Omental fat pad (tissue), 4 donors: Measurements from ENCODE around the gene OCRL. TPM values are rescaled to one million over a fixed set of nuclear protein-coding genes. Genes with fewer than 3 reads are reported as not detected.
A peak's percentile ranks its signal among the peaks of the same experiment; 100 is the strongest.

ENCODE experiments used
- ATAC-seq: fragments of 150-250 bp; one replicate; pipeline ENCODE4 v1.9.1; 2016; ENCODE audit warnings: mild to moderate bottlenecking, moderate library complexity; ENCODE audit not compliant: low FRiP score
- DNase-seq: peaks from one replicate; pipeline ENCODE4 v3.0.0-alpha.2; 2019; ENCODE audit warnings: low spot score
- CTCF ChIP-seq, 3 donors: fragments of 450-650 bp; IDR thresholded peaks; one replicate each; pipeline ENCODE4 v1.5.1; 2016 to 2017; ENCODE audit warnings: antibody characterized with exemption in 3 of 3, mild to moderate bottlenecking in 3 of 3, moderate library complexity in 2 of 3
- total RNA-seq, 4 donors: library from RNA; depleted of rRNA; stranded (reverse); fragments of >200 nt; gene quantifications; one replicate each; pipeline ENCODE4 v1.1.0, GENCODE V29; 2016

OCRL gene
- total RNA-seq, 4 donors from 2014 or later = 12.7 to 21.8 (median 17.8) TPM

GRCh38 chrX:129626026-129626425, 86.0 kb downstream of the OCRL start:
- ATAC-seq (no peak), DNase-seq (no peak)
- no peak for TF ChIP-seq CTCF (IDR thresholded peaks at IDR 0.05)

- no peak for TF ChIP-seq CTCF (IDR thresholded peaks at IDR 0.05)
- DNase-seq (no peak), ATAC-seq (no peak)
These were observed 89.8 kb downstream of the OCRL start for GRCh38 chrX:129629837-129630236.

- DNase-seq = no peak
- ATAC-seq = no peak
- TF ChIP-seq CTCF (IDR thresholded peaks at IDR 0.05) = no peak
These were observed 91.8 kb downstream of the OCRL start for GRCh38 chrX:129631849-129632248.

- ATAC-seq (no peak), DNase-seq (no peak)
- no peak for TF ChIP-seq CTCF (IDR thresholded peaks at IDR 0.05)
These were observed 92.4 kb downstream of the OCRL start for GRCh38 chrX:129632443-129632842.

- ATAC-seq (no peak), DNase-seq (no peak)
- TF ChIP-seq CTCF (IDR thresholded peaks at IDR 0.05) = no peak
These were observed 94.5 kb downstream of the OCRL start for GRCh38 chrX:129634541-129634940.

- DNase-seq (no peak), ATAC-seq (no peak)
- no peak for TF ChIP-seq CTCF (IDR thresholded peaks at IDR 0.05)
These were observed 96.2 kb downstream of the OCRL start for GRCh38 chrX:129636175-129636681.

GRCh38 chrX:129637217-129638109, 97.4 kb downstream of the OCRL start:
- ATAC-seq (peak; percentile 55), DNase-seq (peak; percentile 55)
- TF ChIP-seq CTCF (IDR thresholded peaks at IDR 0.05) = peak in 2 of 3 donors; percentile 24 to 74
